GM21786 (cell line): Measurements from ENCODE around the gene PTPN6.

ENCODE experiments used
- ATAC-seq: cut with Tn5 transposase; IDR thresholded peaks from one replicate; pipeline ENCODE4 v1.9.1; 2021; ENCODE audit not compliant: unreplicated experiment

The PTPN6 gene

DNA sequence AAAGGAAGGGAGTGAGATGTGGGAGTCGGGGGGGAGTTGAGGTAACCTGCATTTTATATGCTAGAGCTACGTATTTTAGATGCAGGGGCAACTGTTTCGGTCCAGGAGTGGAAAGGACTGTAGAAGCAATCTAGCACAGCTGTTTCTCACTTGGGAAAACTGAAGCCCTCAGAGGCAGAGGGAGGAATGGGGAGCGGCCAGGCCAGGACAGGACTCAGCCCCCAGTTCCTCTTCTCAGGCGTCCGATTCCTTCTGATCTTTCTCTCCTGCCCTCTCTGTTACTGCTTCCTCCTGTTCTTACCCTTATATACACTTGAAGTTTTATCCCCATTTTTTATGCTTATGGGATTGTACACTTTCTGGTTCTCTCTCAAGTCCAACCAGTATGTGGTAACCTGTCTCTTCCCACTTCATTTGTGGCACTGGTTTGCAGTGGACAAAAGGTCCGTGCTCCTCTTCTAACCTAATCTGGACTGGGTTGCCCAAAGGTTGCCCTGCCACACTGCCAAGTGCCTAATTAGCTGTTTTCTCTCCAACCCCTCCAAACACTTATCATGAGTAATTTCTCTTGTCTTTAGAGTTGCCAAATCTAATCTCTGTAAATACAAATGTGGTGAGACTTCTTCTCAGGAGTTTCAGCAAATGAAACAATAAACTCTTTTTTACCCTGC lies 50.9 kb downstream of the PTPN6 start:
- no peak for ATAC-seq

- no peak for ATAC-seq
Measured at GRCh38 chr12:7004287-7004803, 53.2 kb downstream of the PTPN6 start.

- no peak for ATAC-seq
Measured at GRCh38 chr12:7004840-7005239, 53.7 kb downstream of the PTPN6 start.

- no peak for ATAC-seq
Measured at GRCh38 chr12:7005311-7005710, 54.2 kb downstream of the PTPN6 start.

GRCh38 chr12:7006639-7007038 lies 55.5 kb downstream of the PTPN6 start:
- ATAC-seq = no peak

DNA sequence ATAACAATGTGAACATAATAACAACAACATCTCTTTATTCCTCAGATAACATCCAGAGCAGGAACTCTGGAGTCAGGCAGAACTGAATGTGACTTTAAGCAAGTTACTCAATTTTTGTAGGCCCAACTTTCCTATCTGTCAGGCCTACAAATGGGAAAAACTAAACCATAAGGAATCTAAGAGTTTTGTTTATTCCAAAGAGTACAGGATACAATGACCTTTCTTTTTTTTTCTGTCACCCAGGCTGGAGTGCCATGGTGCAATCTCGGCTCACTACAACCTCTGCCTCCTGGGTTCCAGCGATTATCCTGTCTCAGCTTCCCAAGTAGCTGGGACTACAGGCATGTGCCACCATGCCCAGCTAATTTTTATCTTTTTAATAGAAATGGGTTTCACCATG lies 57.7 kb downstream of the PTPN6 start:
- ATAC-seq = no peak

DNA sequence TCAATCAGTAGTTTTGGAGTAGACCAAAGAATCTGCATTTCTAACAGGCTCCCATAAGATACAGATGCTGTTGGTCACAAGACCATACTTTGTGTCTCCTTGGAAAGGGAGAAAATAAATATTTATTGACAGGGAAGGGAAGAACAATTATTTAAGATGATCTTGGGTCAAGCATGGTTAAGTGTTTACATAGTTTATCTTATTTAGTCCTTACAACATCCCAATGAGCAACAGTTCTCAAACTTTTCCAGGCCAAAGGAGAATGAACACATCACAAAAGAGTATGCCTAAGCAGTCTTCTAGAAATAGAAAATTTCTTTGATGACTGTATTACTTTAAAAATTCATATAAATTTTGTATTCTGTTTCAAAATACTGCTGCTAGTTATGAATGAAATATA lies 58.4 kb downstream of the PTPN6 start:
- no peak for ATAC-seq
